HFF-Myc (cell line): ENCODE results near the gene JOSD2.

Experiments used
- DNase-seq: peaks from one replicate; pipeline ENCODE4 v3.0.0-alpha.2; 2011; ENCODE audit warnings: low read depth; ENCODE audit errors: extremely low read depth
- H3K4me3 ChIP-seq: replicated peaks from 2 replicates; pipeline ENCODE4 v1.5.1; 2011; ENCODE audit warnings: low read depth, mild to moderate bottlenecking, control low read depth, low read length
- CTCF ChIP-seq: IDR thresholded peaks from 2 replicates; pipeline ENCODE4 v1.5.1; 2012; ENCODE audit warnings: mild to moderate bottlenecking, low read depth, low read length, control low read depth; ENCODE audit errors: missing control alignments

Gene JOSD2

GRCh38 chr19:50555450-50556281 lies 44.7 kb upstream of the JOSD2 start:
- no peak for DNase-seq
- no peak for TF ChIP-seq CTCF
- no peak overlapping the region for H3K4me3 ChIP-seq

DNA sequence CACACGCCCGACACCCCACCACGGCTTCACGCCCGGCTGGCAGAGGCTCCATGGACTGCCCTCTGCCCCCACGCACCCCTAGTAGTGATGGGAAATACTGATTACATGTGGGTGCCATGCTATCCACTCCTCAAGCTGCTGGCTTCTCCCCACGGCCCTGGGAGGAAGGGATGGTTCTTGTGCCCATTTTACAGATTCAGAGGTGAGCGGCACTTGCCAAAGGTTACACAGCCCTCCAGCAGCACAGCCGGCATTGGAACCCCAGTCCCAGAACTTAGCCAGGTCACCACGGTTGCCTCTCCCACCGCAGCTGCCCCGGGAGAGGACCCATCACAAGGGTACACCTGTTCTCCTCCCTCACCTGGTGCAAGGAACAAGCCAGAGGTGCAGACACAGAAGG lies 44.0 kb upstream of the JOSD2 start:
- DNase-seq = no peak
- TF ChIP-seq CTCF = no peak

DNA sequence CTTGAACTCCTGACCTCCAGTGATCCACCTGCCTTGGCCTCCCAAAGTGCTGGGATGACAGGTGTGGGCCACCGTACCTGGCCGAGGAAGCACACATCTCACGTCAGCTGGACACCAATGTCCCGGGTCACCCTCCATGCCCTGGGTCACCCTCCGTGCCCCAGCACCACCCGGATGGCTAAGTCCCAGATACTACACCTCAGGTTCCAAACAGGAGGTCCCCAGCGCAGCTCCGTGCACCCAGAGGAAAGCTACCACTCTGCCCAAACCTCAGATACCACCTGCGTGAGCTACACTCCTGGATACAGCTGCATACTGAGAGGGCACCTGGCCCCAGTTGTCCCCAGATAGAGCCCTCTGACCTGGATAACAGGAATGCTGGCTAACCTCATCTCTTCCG lies 43.2 kb upstream of the JOSD2 start:
- no peak for TF ChIP-seq CTCF
- no peak for DNase-seq
- H3K4me3 ChIP-seq = no peak overlapping the region

More for the DNA sequence above, 44.0 kb upstream of the JOSD2 start:
- H3K4me3 ChIP-seq = no peak overlapping the region

- no peak for TF ChIP-seq CTCF
- H3K4me3 ChIP-seq = no peak overlapping the region
- no peak for DNase-seq
Observed at GRCh38 chr19:50553134-50553703, 42.2 kb upstream of the JOSD2 start.

GRCh38 chr19:50552540-50552939 lies 41.5 kb upstream of the JOSD2 start:
- H3K4me3 ChIP-seq = no peak overlapping the region
- no peak for DNase-seq
- no peak for TF ChIP-seq CTCF

DNA sequence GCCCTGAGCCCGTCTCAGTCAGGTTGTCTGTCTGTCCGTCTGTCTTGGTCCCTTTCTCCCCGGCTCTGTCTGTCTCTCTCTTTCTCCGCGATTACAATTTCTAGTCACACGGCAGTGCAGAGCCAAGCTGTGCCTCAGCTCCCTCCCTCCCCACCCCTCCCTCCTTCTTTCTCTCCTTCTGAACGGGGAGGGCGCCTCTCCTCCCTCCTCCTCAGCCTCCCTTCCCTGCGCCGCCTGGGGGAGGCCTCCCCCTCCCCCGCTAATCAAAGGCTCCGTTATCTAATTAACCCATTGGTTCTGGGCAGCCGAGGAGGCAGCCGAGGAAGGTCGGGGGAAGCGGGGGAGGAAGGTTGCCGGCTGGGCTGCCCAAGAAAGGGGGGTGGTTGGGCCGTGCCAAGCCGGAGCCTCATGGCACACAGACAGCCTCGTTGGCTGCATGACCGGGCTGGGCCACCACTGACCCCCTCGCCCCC lies 40.8 kb upstream of the JOSD2 start:
- H3K4me3 ChIP-seq = no peak overlapping the region
- no peak for TF ChIP-seq CTCF
- no peak for DNase-seq
